ENCODE data around the gene FBXO34.

GRCh38 chr14:55294603-55295002, 23.4 kb downstream of the FBXO34 start:
- TF ChIP-seq CTCF (IDR thresholded peaks at IDR 0.05; ENCODE audit: borderline replicate concordance, extremely low read depth, low read length, poor library complexity, severe bottlenecking) (no peak), EZH2 (IDR thresholded peaks at IDR 0.05; ENCODE audit: borderline replicate concordance, low read depth, low read length, severe bottlenecking) (no peak)
